GM23338 (cell line): ENCODE measurements around the gene VASN. TPM values are rescaled to one million over a fixed set of nuclear protein-coding genes. Genes with fewer than 3 reads are reported as not detected.

Experiments used
- ATAC-seq: fragments of 200-7000 bp; cut with Tn5 transposase; 3 replicates; pipeline ENCODE4 v1.9.1; 2020
- DNase-seq: peaks from one replicate; pipeline ENCODE4 v3.0.0-alpha.2; 2015; ENCODE audit warnings: low spot score
- H2AFZ ChIP-seq: fragments of 200-600 bp; sonication (generic); 2 replicates; pipeline ENCODE4 v1.8.0; 2016; ENCODE audit warnings: antibody characterized with exemption, mild to moderate bottlenecking, moderate library complexity
- H3F3A ChIP-seq: fragments of 200-600 bp; sonication (generic); replicated peaks from 2 replicates; pipeline ENCODE4 v1.8.0; 2017; ENCODE audit warnings: antibody characterized with exemption, mixed run types, low read depth
- H3K27ac ChIP-seq: fragments of 200-600 bp; sonication (generic); 2 replicates; pipeline ENCODE4 v1.6.1; 2016; ENCODE audit warnings: low read depth
- H3K27me3 ChIP-seq: fragments of 200-600 bp; sonication (generic); 2 replicates; pipeline ENCODE4 v1.8.0; 2016; ENCODE audit warnings: mild to moderate bottlenecking, mixed run types, moderate library complexity; ENCODE audit not compliant: insufficient read depth
- H3K36me3 ChIP-seq: fragments of 200-600 bp; sonication (generic); 2 replicates; pipeline ENCODE4 v1.8.0; 2016; ENCODE audit warnings: mild to moderate bottlenecking; ENCODE audit not compliant: insufficient read depth
- H3K4me1 ChIP-seq: fragments of 200-600 bp; sonication (generic); 2 replicates; pipeline ENCODE4 v1.8.0; 2016; ENCODE audit warnings: mild to moderate bottlenecking, moderate library complexity; ENCODE audit not compliant: insufficient read depth
- H3K4me2 ChIP-seq: fragments of 200-600 bp; sonication (generic); 2 replicates; pipeline ENCODE4 v1.7.1; 2017; ENCODE audit warnings: mixed run types
- H3K4me3 ChIP-seq: fragments of 200-600 bp; sonication (generic); 2 replicates; pipeline ENCODE4 v1.6.1; 2016; ENCODE audit warnings: mixed run types
- H3K79me2 ChIP-seq: fragments of 200-600 bp; sonication (generic); replicated peaks from 2 replicates; pipeline ENCODE4 v1.8.0; 2017; ENCODE audit warnings: mild to moderate bottlenecking; ENCODE audit not compliant: insufficient read depth
- H3K9me2 ChIP-seq: fragments of 200-600 bp; sonication (generic); 2 replicates; pipeline ENCODE4 v1.8.0; 2017; ENCODE audit not compliant: insufficient read depth
- H4K20me1 ChIP-seq: fragments of 200-600 bp; sonication (generic); replicated peaks from 2 replicates; pipeline ENCODE4 v1.8.0; 2017; ENCODE audit warnings: mild to moderate bottlenecking; ENCODE audit not compliant: insufficient read depth
- H3K27ac Mint-ChIP-seq: 2 replicates; pipeline ENCODE4 v1.8.0; 2020; ENCODE audit warnings: inconsistent platforms, mild to moderate bottlenecking, moderate library complexity, mixed read lengths
- H3K27me3 Mint-ChIP-seq: 3 replicates; pipeline ENCODE4 v1.8.0; 2022; ENCODE audit warnings: low read depth, mild to moderate bottlenecking, moderate library complexity, mixed read lengths, inconsistent platforms; ENCODE audit not compliant: insufficient read depth, poor library complexity
- H3K36me3 Mint-ChIP-seq: 3 replicates; pipeline ENCODE4 v1.8.0; 2021; ENCODE audit warnings: low read depth, mild to moderate bottlenecking, inconsistent platforms, moderate library complexity, mixed read lengths
- H3K4me1 Mint-ChIP-seq: 3 replicates; pipeline ENCODE4 v1.8.0; 2020; ENCODE audit warnings: mild to moderate bottlenecking, inconsistent platforms, mixed read lengths
- H3K4me3 Mint-ChIP-seq: 3 replicates; pipeline ENCODE4 v1.8.0; 2021; ENCODE audit warnings: moderate library complexity, mild to moderate bottlenecking, inconsistent platforms, mixed read lengths
- H3K9me3 Mint-ChIP-seq: 3 replicates; pipeline ENCODE4 v1.8.0; 2020; ENCODE audit warnings: moderate library complexity, mild to moderate bottlenecking, inconsistent platforms, mixed read lengths
- EZH2 ChIP-seq: fragments of 200-600 bp; sonication (generic); IDR thresholded peaks from one replicate; pipeline ENCODE4 v1.8.0; 2017; ENCODE audit warnings: antibody characterized with exemption, mild to moderate bottlenecking, low read depth; ENCODE audit not compliant: unreplicated experiment
- EZH2phosphoT487 ChIP-seq: fragments of 200-600 bp; sonication (generic); IDR thresholded peaks from one replicate; pipeline ENCODE4 v1.8.1; 2018; ENCODE audit warnings: antibody characterized with exemption; ENCODE audit not compliant: unreplicated experiment
- JUNB ChIP-seq: IDR thresholded peaks from one replicate; pipeline ENCODE4 v1.6.1; 2016; ENCODE audit warnings: antibody characterized with exemption; ENCODE audit not compliant: unreplicated experiment
- NANOG ChIP-seq: IDR thresholded peaks from 2 replicates; pipeline ENCODE4 v1.6.1; 2016; ENCODE audit warnings: antibody characterized with exemption, borderline replicate concordance
- POLR2AphosphoS5 ChIP-seq: IDR thresholded peaks from 2 replicates; pipeline ENCODE4 v1.6.1; 2016; ENCODE audit warnings: antibody characterized with exemption, low read depth
- STAT1 ChIP-seq: IDR thresholded peaks from one replicate; pipeline ENCODE4 v1.6.1; 2016; ENCODE audit warnings: antibody characterized with exemption; ENCODE audit not compliant: unreplicated experiment
- ZNF114 ChIP-seq: fragments of 250-450 bp; sonication (Bioruptor Pico); IDR thresholded peaks from 2 replicates; pipeline ENCODE4 v1.5.0; 2020; ENCODE audit warnings: mild to moderate bottlenecking, moderate library complexity
- polyA plus RNA-seq: library from polyadenylated mRNA; unstranded; fragments of >200 nt; fragmentation: Nextera tagmentation; extraction: Ambion mirVana; gene quantifications from 2 replicates; pipeline ENCODE4 v1.2.1, GENCODE V29; 2016
- total RNA-seq: library from RNA; depleted of rRNA; stranded (reverse); fragments of >200 nt; shearing (Covaris generic); gene quantifications from 2 replicates; pipeline ENCODE4 v1.2.3, GENCODE V29; 2014
- TF ChIP-seq, protein P1 (sequence below): IDR thresholded peaks from 2 replicates; pipeline ENCODE4 v1.6.1; 2016; ENCODE audit warnings: antibody characterized with exemption
- TF ChIP-seq, protein P2 (sequence below): fragments of 250-450 bp; sonication (Bioruptor Pico); IDR thresholded peaks from 2 replicates; pipeline ENCODE4 v1.5.0; 2020; ENCODE audit warnings: mild to moderate bottlenecking, moderate library complexity
- TF ChIP-seq, protein P3 (sequence below), 2 experiments: fragments of 200-600 bp in 1 of 2; sonication (generic) in 1 of 2; conservative IDR thresholded peaks; 2 replicates each; pipeline versions ENCODE4 v1.5.1 to v1.6.1; 2016 to 2017; ENCODE audit warnings: antibody characterized with exemption in 2 of 2, low read depth in 2 of 2, mild to moderate bottlenecking in 2 of 2, moderate library complexity in 1 of 2
- TF ChIP-seq, protein P4 (sequence below): IDR thresholded peaks from one replicate; pipeline ENCODE4 v1.6.1; 2018; ENCODE audit warnings: antibody characterized with exemption; ENCODE audit not compliant: unreplicated experiment

The VASN gene
- total and polyA plus RNA-seq, 2 experiments from 2014 or later = 8.0 to 15.5 TPM

DNA sequence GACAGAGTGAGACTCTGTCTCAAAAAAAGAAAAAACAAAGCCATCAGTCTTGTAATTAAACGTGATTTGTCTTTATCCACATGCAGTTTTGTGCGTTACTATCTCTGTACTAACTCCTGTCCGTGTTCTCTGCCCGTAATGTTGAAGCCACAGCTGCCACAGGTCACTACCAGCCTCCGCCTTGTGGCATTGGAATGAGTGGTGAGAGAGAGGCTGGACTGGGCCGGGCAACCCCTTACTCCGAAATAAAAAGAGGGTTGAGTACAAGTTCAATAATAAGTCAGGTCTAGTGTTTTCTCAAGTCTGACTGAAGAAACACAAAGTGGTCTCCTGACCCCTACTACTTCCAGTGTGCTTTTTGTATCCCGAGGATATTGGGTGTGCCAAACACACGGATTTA lies 59.4 kb downstream of the VASN start:
- Histone ChIP-seq H3K79me2 (peaks cover 44% of the 10 kb centered on the region), H3K27me3 (no peaks in the 10 kb centered on the region)

More for the DNA sequence above, 59.4 kb downstream of the VASN start:
- Histone ChIP-seq H3K4me1 (peaks cover 11% of the 10 kb centered on the region), H3K4me2 (no peak overlapping the region), H2AFZ (no peak overlapping the region), H3K27ac (no peak overlapping the region), H3K4me3 (no peak overlapping the region), H3K36me3 (peaks cover 21% of the 10 kb centered on the region; the same call in 1 of the 2 replicates), H4K20me1 (peaks cover 22% of the 10 kb centered on the region), H3K9me2 (no peaks in the 10 kb centered on the region), H3F3A (0 out of 2 replicates have a peak, but pooled peaks cover 4% of the 10 kb centered on the region)
- Mint-ChIP-seq H3K4me3 (no peak overlapping the region), H3K4me1 (peaks cover 11% of the 10 kb centered on the region), H3K27me3 (peaks cover 4% of the 10 kb centered on the region), H3K9me3 (no peaks in the 10 kb centered on the region), H3K27ac (no peak overlapping the region), H3K36me3 (peaks cover 32% of the 10 kb centered on the region)
- DNase-seq = no peak
- TF ChIP-seq NANOG = no peak
- TF ChIP-seq, protein P1, sequence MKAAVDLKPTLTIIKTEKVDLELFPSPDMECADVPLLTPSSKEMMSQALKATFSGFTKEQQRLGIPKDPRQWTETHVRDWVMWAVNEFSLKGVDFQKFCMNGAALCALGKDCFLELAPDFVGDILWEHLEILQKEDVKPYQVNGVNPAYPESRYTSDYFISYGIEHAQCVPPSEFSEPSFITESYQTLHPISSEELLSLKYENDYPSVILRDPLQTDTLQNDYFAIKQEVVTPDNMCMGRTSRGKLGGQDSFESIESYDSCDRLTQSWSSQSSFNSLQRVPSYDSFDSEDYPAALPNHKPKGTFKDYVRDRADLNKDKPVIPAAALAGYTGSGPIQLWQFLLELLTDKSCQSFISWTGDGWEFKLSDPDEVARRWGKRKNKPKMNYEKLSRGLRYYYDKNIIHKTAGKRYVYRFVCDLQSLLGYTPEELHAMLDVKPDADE = no peak
- TF ChIP-seq POLR2AphosphoS5 = no peak
- TF ChIP-seq ZNF114 = no peak
- TF ChIP-seq STAT1 = no peak
- TF ChIP-seq, protein P2, sequence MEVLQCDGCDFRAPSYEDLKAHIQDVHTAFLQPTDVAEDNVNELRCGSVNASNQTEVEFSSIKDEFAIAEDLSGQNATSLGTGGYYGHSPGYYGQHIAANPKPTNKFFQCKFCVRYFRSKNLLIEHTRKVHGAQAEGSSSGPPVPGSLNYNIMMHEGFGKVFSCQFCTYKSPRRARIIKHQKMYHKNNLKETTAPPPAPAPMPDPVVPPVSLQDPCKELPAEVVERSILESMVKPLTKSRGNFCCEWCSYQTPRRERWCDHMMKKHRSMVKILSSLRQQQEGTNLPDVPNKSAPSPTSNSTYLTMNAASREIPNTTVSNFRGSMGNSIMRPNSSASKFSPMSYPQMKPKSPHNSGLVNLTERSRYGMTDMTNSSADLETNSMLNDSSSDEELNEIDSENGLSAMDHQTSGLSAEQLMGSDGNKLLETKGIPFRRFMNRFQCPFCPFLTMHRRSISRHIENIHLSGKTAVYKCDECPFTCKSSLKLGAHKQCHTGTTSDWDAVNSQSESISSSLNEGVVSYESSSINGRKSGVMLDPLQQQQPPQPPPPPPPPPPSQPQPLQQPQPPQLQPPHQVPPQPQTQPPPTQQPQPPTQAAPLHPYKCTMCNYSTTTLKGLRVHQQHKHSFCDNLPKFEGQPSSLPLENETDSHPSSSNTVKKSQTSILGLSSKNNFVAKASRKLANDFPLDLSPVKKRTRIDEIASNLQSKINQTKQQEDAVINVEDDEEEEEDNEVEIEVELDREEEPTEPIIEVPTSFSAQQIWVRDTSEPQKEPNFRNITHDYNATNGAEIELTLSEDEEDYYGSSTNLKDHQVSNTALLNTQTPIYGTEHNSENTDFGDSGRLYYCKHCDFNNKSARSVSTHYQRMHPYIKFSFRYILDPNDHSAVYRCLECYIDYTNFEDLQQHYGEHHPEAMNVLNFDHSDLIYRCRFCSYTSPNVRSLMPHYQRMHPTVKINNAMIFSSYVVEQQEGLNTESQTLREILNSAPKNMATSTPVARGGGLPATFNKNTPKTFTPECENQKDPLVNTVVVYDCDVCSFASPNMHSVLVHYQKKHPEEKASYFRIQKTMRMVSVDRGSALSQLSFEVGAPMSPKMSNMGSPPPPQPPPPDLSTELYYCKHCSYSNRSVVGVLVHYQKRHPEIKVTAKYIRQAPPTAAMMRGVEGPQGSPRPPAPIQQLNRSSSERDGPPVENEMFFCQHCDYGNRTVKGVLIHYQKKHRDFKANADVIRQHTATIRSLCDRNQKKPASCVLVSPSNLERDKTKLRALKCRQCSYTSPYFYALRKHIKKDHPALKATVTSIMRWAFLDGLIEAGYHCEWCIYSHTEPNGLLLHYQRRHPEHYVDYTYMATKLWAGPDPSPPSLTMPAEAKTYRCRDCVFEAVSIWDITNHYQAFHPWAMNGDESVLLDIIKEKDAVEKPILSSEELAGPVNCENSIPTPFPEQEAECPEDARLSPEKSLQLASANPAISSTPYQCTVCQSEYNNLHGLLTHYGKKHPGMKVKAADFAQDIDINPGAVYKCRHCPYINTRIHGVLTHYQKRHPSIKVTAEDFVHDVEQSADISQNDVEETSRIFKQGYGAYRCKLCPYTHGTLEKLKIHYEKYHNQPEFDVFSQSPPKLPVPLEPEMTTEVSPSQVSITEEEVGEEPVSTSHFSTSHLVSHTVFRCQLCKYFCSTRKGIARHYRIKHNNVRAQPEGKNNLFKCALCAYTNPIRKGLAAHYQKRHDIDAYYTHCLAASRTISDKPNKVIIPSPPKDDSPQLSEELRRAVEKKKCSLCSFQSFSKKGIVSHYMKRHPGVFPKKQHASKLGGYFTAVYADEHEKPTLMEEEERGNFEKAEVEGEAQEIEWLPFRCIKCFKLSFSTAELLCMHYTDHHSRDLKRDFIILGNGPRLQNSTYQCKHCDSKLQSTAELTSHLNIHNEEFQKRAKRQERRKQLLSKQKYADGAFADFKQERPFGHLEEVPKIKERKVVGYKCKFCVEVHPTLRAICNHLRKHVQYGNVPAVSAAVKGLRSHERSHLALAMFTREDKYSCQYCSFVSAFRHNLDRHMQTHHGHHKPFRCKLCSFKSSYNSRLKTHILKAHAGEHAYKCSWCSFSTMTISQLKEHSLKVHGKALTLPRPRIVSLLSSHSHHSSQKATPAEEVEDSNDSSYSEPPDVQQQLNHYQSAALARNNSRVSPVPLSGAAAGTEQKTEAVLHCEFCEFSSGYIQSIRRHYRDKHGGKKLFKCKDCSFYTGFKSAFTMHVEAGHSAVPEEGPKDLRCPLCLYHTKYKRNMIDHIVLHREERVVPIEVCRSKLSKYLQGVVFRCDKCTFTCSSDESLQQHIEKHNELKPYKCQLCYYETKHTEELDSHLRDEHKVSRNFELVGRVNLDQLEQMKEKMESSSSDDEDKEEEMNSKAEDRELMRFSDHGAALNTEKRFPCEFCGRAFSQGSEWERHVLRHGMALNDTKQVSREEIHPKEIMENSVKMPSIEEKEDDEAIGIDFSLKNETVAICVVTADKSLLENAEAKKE = no peak
- TF ChIP-seq EZH2 = no peak
- TF ChIP-seq EZH2phosphoT487 = no peak
- no peak for TF ChIP-seq JUNB
- TF ChIP-seq, protein P3, sequence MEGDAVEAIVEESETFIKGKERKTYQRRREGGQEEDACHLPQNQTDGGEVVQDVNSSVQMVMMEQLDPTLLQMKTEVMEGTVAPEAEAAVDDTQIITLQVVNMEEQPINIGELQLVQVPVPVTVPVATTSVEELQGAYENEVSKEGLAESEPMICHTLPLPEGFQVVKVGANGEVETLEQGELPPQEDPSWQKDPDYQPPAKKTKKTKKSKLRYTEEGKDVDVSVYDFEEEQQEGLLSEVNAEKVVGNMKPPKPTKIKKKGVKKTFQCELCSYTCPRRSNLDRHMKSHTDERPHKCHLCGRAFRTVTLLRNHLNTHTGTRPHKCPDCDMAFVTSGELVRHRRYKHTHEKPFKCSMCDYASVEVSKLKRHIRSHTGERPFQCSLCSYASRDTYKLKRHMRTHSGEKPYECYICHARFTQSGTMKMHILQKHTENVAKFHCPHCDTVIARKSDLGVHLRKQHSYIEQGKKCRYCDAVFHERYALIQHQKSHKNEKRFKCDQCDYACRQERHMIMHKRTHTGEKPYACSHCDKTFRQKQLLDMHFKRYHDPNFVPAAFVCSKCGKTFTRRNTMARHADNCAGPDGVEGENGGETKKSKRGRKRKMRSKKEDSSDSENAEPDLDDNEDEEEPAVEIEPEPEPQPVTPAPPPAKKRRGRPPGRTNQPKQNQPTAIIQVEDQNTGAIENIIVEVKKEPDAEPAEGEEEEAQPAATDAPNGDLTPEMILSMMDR (conservative IDR thresholded peaks at IDR 0.05; ENCODE audit: low read depth in 2 of 2) = no peak
- TF ChIP-seq, protein P4, sequence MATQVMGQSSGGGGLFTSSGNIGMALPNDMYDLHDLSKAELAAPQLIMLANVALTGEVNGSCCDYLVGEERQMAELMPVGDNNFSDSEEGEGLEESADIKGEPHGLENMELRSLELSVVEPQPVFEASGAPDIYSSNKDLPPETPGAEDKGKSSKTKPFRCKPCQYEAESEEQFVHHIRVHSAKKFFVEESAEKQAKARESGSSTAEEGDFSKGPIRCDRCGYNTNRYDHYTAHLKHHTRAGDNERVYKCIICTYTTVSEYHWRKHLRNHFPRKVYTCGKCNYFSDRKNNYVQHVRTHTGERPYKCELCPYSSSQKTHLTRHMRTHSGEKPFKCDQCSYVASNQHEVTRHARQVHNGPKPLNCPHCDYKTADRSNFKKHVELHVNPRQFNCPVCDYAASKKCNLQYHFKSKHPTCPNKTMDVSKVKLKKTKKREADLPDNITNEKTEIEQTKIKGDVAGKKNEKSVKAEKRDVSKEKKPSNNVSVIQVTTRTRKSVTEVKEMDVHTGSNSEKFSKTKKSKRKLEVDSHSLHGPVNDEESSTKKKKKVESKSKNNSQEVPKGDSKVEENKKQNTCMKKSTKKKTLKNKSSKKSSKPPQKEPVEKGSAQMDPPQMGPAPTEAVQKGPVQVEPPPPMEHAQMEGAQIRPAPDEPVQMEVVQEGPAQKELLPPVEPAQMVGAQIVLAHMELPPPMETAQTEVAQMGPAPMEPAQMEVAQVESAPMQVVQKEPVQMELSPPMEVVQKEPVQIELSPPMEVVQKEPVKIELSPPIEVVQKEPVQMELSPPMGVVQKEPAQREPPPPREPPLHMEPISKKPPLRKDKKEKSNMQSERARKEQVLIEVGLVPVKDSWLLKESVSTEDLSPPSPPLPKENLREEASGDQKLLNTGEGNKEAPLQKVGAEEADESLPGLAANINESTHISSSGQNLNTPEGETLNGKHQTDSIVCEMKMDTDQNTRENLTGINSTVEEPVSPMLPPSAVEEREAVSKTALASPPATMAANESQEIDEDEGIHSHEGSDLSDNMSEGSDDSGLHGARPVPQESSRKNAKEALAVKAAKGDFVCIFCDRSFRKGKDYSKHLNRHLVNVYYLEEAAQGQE = no peak
- ATAC-seq = no peak
